ENCODE results near the gene TTC6. TPM values are rescaled to one million over a fixed set of nuclear protein-coding genes. Genes with fewer than 3 reads are reported as not detected.
A peak's percentile ranks its signal among the peaks of the same experiment; 100 is the strongest.

The TTC6 gene
- polyA plus RNA-seq, 1 donor (not counting 4 experiments of a cell fraction or from before 2014, with no cell fraction given), result not detected

DNA sequence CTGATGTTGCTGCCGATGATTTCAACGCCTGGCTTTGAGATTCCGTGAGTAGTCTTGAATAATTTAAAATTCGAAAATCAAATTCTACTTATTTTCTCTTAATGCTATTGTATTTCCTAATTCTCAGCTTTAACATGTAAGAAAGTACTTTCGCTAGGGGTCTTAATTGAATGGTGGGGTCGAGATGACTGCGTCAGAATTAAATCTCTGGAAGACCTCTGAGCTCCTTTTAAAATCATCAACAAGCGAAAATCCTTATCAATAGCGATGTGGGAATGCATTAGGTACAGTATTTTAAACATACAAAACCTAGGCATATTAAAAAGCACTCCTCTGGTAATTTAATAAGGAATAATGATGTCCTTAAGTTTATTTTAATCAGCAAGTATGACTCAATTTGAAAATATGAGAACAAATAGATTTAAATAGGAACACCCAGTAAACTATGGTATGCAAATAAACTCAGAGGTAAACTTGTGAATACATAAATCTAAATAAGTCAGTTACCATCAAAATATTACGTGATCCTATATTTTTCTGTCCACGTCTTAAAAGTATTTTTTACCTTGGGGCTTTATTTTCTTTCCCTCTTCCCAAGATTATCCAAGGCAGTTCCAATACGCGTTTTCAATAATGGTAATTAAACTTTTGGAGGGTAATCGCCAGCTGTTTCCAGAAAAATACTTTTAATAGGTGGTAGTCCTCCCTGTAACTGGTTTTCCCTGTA, 1.8 kb upstream of the TTC6 start:
- Histone ChIP-seq H3K36me3 (ENCODE audit: control insufficient read depth in 2 of 2, extremely low read depth in 1 of 2, insufficient read depth in 2 of 2, low read length in 2 of 2) (no peaks in the 10 kb centered on the region), H3K27me3 (ENCODE audit: control insufficient read depth, extremely low read depth, insufficient read depth, low read length) (peaks cover 70% of the 10 kb centered on the region), H3K27ac (ENCODE audit: control insufficient read depth, insufficient read depth, low read length) (no peak overlapping the region), H3K4me2 (ENCODE audit: control insufficient read depth, extremely low read depth, insufficient read depth, low read depth, low read length) (peak overlapping the region; percentile 91), H4K20me1 (ENCODE audit: control insufficient read depth, extremely low read depth, insufficient read depth, low read length) (peaks cover 6% of the 10 kb centered on the region), H3K9me3 (ENCODE audit: control insufficient read depth, low read depth, low read length) (no peaks in the 10 kb centered on the region), H3K4me3 (ENCODE audit: control insufficient read depth in 2 of 3, extremely low read depth in 1 of 3, insufficient read depth in 2 of 3, low read depth in 1 of 3, low read length in 3 of 3) (peak overlapping the region in 2 of 3 experiments; percentile 57 to 64), H3K9ac (ENCODE audit: control insufficient read depth, extremely low read depth, insufficient read depth, low read length) (no peak overlapping the region), H3K9me1 (ENCODE audit: control insufficient read depth, extremely low read depth, insufficient read depth, low read length) (no peaks in the 10 kb centered on the region), H3K79me2 (ENCODE audit: control insufficient read depth, insufficient read depth, low read length) (no peaks in the 10 kb centered on the region), H3K4me1 (ENCODE audit: control insufficient read depth, extremely low read depth, insufficient read depth, low read length) (peaks cover 5% of the 10 kb centered on the region), H2AFZ (ENCODE audit: control insufficient read depth, low read length) (no peak overlapping the region)
- no peak for TF ChIP-seq EZH2 (IDR thresholded peaks at IDR 0.05; ENCODE audit: low read length)
- TF ChIP-seq, protein P1, sequence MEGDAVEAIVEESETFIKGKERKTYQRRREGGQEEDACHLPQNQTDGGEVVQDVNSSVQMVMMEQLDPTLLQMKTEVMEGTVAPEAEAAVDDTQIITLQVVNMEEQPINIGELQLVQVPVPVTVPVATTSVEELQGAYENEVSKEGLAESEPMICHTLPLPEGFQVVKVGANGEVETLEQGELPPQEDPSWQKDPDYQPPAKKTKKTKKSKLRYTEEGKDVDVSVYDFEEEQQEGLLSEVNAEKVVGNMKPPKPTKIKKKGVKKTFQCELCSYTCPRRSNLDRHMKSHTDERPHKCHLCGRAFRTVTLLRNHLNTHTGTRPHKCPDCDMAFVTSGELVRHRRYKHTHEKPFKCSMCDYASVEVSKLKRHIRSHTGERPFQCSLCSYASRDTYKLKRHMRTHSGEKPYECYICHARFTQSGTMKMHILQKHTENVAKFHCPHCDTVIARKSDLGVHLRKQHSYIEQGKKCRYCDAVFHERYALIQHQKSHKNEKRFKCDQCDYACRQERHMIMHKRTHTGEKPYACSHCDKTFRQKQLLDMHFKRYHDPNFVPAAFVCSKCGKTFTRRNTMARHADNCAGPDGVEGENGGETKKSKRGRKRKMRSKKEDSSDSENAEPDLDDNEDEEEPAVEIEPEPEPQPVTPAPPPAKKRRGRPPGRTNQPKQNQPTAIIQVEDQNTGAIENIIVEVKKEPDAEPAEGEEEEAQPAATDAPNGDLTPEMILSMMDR (optimal IDR thresholded peaks at IDR 0.05 in 1 of 3, IDR thresholded peaks at IDR 0.05 in 1 of 3, conservative IDR thresholded peaks at IDR 0.05 in 1 of 3; ENCODE audit: extremely low read depth in 1 of 3, insufficient read depth in 2 of 3, low read length in 3 of 3), result no peak
- dilution Hi-C loops (cut with MboI; ENCODE audit: extremely low pct_ligation_motif_present, low sequenced_read_pairs), result no loop called here
- no peak for DNase-seq (ENCODE audit: low read depth, low spot score)
- FAIRE-seq, result no peak

DNA sequence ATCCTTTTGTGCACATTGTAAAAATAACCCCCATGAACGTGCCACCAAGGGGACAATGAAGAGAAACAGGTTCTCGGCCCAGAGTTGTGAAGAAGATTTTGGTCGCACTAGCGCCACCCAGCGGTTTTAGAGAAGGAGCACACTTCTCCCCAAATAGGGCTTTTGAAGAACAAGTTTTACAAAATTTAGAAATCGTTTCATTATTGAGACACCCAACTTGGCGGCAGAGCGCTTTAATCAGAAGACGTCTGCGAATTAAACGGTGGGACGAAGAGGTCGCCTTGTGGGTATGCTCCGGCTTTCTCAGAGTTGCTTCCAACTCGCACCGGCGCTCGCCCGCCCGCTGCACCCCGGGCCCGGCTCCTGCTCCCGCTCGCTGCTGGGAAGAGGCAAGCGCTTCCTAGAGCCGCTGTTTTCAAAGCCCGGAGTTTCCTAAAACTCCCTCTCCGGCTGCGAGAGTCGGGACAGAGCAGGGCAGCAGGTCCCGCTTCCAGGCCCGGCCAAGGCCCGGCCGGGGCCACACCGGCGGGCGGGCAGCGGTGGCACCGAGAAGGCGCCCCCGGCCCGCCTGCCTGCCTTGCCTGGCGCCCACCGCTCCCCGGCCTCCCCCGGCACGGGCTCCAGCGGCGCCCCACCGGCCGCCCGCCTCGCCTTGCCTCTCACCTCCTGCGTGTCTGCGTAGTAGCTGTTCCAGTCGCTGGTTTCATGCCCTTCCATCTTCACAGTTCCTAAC, 1.0 kb upstream of the TTC6 start:
- Histone ChIP-seq H2AFZ (ENCODE audit: control insufficient read depth, low read length) (peak overlapping the region; percentile 70), H3K4me1 (ENCODE audit: control insufficient read depth, extremely low read depth, insufficient read depth, low read length) (peaks cover 8% of the 10 kb centered on the region), H3K36me3 (ENCODE audit: control insufficient read depth in 2 of 2, extremely low read depth in 1 of 2, insufficient read depth in 2 of 2, low read length in 2 of 2) (no peaks in the 10 kb centered on the region), H3K9ac (ENCODE audit: control insufficient read depth, extremely low read depth, insufficient read depth, low read length) (peak overlapping the region; percentile 83), H3K9me3 (ENCODE audit: control insufficient read depth, low read depth, low read length) (no peaks in the 10 kb centered on the region), H4K20me1 (ENCODE audit: control insufficient read depth, extremely low read depth, insufficient read depth, low read length) (no peaks in the 10 kb centered on the region), H3K79me2 (ENCODE audit: control insufficient read depth, insufficient read depth, low read length) (no peaks in the 10 kb centered on the region), H3K27ac (ENCODE audit: control insufficient read depth, insufficient read depth, low read length) (peak overlapping the region; percentile 22), H3K27me3 (ENCODE audit: control insufficient read depth, extremely low read depth, insufficient read depth, low read length) (peaks cover 70% of the 10 kb centered on the region), H3K4me2 (ENCODE audit: control insufficient read depth, extremely low read depth, insufficient read depth, low read depth, low read length) (peak overlapping the region; percentile 91), H3K4me3 (ENCODE audit: control insufficient read depth in 2 of 3, extremely low read depth in 1 of 3, insufficient read depth in 2 of 3, low read depth in 1 of 3, low read length in 3 of 3) (peak overlapping the region; percentile 37 to 64 (median 57)), H3K9me1 (ENCODE audit: control insufficient read depth, extremely low read depth, insufficient read depth, low read length) (no peaks in the 10 kb centered on the region)
- DNase-seq (ENCODE audit: low read depth, low spot score), result peak; percentile 9
- TF ChIP-seq, protein P1 (optimal IDR thresholded peaks at IDR 0.05 in 1 of 3, IDR thresholded peaks at IDR 0.05 in 1 of 3, conservative IDR thresholded peaks at IDR 0.05 in 1 of 3; ENCODE audit: extremely low read depth in 1 of 3, insufficient read depth in 2 of 3, low read length in 3 of 3), result peak; percentile 67 to 86 (median 84)
- no peak for TF ChIP-seq EZH2 (IDR thresholded peaks at IDR 0.05; ENCODE audit: low read length)
- dilution Hi-C loops (cut with MboI; ENCODE audit: extremely low pct_ligation_motif_present, low sequenced_read_pairs), result no loop called here
- peak; percentile 17 for FAIRE-seq

Data from keratinocyte (primary cell).